GM19238 (cell line): ENCODE data around the gene CYB561D2.
A peak's percentile ranks its signal among the peaks of the same experiment; 100 is the strongest.

Experiments used
- DNase-seq: peaks from one replicate; pipeline ENCODE4 v3.0.0; 2011; ENCODE audit warnings: low spot score; ENCODE audit not compliant: insufficient read length

Gene CYB561D2

GRCh38 chr3:50341537-50341936 is 9.1 kb upstream of the CYB561D2 start:
- DNase-seq, result no peak

GRCh38 chr3:50341996-50342650 is 8.5 kb upstream of the CYB561D2 start:
- DNase-seq, result no peak

DNA sequence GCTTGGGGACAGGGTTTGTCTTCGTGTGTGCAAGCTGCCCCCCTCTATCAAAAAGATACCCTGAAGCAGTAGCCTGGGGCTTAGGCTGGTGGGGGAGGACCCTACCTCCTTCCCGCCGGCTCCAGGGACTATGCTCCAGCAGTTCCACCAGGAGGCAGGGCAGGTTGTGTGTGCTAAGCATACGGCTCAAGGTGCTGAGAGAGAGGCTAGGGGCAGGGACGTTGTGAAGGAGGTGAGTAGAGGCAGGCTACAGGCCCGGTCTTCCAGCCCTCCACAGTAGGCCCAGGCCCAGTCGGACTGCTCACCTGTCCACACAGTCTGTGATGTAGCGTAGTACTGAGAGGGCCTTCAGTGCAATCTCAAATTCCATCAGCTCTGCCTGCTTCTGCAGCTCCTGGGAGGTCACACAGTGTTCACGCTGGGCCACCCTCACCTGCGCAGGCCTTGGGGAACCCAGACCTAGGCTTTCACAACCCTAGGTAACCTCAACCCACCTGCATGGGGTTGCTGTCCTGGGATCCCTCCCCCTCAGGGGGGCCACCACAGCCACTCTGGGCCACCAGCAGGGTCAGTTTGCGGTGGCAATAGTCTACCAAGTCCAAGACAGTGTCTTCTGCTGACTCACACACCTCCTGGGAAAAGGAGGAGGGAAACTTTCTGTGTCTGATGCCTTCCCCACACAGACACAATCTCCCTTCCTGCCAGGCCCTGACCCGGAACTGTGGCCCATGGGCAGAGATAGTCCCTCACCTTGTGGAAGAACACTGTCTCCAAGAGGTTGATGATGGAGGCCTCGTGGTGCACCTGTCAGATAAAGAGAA is 7.6 kb upstream of the CYB561D2 start:
- DNase-seq, result no peak

DNA sequence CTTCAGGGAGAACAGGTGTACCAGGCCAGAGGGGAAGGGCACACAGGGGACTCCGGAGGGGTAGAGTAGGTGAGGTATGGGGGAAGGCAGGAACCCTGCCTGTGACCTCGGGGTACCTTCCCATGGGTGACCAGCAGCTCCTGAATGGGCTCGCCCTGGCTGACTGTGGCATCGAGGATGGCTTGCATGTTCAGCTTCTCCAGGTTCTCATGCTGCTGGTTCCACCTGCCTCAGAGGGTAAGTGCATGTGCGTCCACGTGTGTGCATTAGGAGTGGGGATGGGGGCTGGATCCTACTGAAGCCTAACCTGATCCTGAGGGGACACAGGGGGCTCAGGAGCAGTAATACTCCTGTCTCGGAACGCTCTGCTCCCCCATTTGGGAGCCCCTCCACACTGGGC is 5.7 kb upstream of the CYB561D2 start:
- no peak for DNase-seq

GRCh38 chr3:50345586-50346234 is 5.0 kb upstream of the CYB561D2 start, which contains the start of gene ZMYND10:
Gene ZMYND10 (minus strand): TSS chr3:50345732. CDS start chr3:50345579, 153 bp downstream.
- DNase-seq, result peak; percentile 72

DNA sequence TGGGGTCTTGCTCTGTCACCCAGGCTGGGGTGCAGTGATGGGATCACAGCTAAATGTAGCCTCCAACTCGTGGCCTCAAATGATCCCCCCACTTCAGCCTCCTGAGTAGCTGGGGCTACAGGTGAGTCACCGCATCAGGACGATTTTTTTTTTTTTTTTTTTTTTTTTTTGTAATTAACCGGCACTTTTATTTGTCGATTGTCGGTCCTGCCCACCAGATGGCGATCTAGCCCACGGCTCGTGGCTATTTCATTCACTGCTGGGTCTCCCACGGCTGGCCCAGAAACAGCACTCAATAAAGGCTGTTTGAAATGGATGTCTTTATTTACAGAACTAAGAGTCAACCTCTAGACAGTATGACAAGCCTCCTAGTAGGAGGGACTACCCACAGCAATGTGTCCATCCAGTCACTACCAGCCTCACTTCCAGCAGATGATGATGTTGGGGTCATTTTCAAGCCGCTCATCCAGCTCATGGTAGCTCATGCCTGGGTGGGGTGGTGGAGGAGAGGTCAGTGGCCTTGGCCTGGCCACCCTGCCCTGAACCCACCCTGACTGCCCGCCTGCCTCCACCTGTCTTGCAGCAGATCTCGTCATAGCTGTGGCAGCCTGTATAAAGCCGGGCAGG is 3.4 kb upstream of the CYB561D2 start:
- no peak for DNase-seq

GRCh38 chr3:50350213-50350526 is 492 bp upstream of the CYB561D2 start:
- no peak for DNase-seq

DNA sequence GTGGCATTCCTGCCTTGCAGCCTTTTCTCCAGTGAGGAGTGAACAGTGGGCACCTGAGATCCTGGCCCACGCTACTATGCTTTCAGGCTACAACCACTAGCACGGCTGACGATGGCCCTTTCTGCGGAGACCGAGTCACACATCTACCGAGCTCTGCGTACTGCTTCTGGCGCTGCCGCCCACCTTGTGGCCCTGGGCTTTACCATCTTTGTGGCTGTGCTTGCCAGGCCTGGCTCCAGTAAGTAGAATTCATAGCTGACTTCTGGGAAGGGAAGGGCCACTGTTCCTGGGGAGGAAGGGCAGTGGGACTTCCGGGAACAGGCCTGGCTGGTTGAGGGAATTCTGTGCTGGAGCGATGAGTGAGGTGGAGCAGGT is 648 bp downstream of the CYB561D2 start:
- DNase-seq, result no peak

DNA sequence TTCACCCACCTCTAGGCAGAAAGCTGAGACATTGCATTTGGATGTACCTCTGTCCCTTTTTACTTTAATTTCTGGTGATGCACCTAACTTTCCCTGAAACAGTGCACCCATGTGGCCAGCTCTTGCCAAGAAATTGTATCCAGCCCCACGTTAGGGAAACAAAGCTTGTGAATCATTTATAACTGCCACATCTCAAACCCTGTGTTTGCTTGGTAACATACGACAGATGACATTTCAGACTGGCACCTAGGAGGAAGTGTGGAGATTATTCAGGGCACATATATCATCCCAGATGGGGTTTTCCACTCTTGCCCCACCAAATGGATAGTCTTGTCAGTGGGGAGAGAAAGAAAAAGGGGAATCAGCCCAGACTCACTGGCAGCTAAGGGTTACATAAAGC is 2.1 kb downstream of the CYB561D2 start:
- no peak for DNase-seq

DNA sequence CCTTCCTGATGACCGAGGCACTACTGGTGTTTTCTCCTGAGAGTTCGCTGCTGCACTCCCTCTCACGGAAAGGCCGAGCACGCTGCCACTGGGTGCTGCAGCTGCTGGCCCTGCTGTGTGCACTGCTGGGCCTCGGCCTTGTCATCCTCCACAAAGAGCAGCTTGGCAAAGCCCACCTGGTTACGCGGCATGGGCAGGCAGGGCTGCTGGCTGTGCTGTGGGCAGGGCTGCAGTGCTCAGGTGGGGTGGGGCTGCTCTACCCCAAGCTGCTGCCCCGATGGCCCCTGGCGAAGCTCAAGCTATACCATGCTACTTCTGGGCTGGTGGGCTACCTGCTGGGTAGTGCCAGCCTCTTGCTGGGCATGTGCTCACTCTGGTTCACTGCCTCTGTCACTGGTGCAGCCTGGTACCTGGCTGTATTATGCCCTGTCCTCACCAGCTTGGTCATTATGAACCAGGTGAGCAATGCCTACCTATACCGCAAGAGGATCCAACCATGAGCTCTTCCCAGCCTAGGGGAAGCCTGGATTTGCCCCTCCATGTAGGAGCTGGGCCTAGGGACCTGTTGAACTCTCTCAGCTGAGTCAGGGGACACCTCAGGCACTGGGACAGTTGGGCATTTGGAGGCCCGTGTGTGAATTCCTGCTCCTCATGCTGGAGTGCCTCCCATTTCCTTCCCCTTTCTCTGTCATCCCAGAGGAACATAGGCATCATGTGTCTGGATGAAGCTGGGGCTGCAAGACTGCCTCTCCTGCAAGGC is 2.8 kb downstream of the CYB561D2 start:
- no peak for DNase-seq

DNA sequence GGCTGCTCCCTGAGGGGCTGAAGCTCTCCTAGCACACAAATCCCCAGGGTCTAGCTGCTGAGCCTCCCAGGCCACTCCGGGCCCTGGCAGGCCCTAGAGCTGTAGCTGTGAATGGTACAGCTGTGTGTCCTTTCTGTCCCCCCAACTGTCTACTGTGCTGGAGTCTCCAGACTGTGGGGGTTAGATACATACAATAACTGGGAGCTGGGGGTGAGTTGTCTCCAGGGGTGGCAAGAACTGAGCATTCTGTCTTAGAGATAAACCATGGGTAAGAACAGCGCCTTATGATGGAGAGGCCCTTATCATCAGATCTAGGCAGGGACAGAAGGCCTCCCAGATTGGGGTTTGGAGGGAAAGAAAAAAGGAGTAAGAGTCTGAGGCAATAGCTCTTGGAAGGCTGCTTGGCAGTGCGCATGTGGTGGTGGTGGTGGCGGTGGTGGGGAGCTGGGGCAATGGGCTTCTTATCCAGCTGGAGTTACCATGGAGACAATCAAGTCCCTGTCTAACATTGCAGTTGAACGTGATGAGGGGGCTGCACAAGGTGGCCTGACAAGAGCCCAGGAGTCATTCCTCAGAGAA is 3.6 kb downstream of the CYB561D2 start:
- DNase-seq, result no peak

DNA sequence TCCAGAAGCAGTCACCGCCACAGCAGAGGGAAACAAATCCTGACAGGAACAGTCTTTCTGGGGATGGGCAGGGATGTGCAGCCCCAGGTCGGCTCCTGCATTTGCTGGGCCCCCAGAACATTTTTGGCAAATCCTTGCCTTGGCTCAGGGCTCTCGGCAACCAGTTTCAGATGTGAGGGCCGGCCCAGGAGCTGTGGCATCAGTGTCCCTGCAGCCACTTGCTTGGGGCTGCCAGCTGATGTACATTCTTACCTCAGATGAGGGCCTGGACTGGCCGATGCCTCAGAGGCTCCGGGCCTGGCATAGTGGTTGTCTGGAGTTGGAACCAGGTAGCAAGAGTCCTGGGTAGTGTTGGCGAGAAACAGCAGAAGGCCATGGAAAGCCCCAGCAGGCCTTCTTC is 4.2 kb downstream of the CYB561D2 start:
- no peak for DNase-seq

DNA sequence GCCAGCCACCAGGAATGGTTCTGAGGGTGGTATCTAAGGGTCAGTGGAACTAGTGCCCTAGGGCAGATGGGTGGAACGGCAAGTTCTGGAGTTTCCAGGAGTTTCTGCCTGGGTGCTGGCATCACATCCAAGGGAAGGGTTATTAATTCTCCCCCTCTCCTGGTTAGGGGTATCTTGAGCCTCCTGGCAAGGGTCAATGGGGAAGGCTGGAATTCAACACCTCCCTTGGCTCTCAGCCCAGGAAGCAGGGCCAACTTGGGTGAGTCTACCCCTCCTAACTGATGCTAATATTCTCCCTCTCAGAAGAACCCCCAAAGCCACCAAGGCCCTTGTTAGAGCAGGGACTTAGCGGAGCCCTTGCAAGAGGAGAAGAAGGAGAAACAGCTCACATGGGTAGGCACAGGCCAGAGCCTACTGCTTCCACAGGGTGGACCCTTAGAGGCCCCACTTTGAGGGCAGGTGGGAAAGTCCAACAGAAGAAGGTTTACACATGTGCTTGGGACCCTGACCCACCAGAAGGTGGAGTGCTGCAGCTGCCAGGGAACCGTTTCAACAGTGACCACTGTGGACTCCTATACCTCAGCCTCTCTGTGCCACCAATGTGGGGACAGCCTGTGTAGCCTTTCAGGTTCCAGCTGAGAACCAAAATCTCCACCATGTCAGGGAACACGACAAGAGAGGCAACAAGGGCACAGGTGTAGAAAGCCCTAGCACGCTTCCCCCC is 5.3 kb downstream of the CYB561D2 start:
- DNase-seq, result no peak

GRCh38 chr3:50356553-50356952 is 5.9 kb downstream of the CYB561D2 start:
- no peak for DNase-seq

DNA sequence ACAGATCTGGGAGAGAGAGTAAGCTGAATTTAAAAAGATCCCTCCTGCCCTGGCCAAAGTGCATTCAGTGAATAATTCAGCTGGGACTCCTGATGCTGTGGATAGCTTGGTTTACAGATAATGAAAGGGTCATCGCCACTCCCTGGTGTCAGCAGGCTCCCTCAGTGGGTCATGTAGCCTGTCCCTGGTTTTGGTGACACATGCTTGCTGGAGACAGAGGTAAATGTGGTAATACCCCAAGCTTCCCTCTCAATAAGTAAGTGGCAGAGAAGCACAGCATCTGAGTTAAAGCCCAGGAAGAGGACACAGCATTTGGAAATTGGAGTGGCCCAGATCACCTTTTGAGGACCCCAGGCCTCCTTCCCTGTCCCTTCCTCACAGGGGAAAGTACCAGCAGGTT is 6.8 kb downstream of the CYB561D2 start:
- DNase-seq, result no peak

DNA sequence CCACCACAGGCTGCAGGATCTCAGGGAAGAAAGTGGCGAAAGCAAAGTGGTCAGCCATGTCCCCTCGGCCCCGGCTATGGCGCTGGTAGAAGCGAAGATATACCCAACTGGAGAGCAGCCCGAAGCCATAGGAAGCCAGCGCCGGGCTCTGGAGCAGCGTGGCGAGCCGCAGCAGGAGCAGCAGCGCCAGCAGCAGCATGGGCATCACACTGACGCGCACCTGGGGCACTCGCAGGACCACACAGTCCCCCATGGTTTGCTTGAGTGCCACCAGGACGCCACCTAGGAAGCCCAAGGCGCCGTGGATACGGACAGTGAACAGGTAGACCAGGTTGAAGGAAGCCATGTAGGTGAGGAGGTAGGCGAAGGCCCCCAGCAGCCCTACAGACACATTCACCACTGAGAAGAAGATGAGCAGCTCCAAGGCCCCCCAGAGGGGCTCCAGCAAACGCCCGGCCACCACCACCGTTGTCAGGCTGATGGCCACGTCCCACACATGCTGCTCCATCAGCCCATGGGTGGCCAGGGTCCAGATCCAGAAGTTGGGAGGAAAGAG is 7.8 kb downstream of the CYB561D2 start:
- DNase-seq, result no peak

GRCh38 chr3:50358911-50359759 is 8.5 kb downstream of the CYB561D2 start, which contains the start of gene TMEM115:
Gene TMEM115 (minus strand): TSS chr3:50359521. CDS start chr3:50359063, 458 bp downstream.
- peak; percentile 99 for DNase-seq

- DNase-seq, result no peak
Measured at GRCh38 chr3:50359760-50360110, 9.1 kb downstream of the CYB561D2 start.

DNA sequence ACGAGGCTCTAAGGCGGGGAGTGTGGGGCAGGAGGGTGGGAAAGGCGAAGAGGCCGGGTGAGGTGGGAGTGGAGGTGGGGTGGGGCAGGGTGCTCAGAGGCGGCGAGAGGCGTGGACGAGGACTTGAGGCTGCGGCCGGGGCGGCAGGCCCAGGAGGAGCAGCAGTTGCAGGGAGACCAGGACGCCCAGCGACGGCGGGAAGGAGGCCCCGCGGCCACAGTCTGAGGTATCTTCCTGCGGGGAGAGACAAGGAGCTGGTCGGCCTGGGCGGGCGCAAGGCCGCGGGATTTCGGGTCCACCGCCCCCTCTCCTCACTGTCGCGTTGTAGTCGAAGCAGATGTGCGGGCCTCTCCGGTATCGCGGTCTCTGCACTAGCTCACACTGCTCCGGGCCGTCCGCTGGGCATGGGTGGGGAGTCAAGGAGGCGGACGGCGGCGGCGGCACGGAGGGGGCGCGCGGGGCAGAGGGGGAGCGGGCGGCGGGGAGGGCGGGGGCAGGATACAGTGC is 14.0 kb downstream of the CYB561D2 start:
- no peak for DNase-seq
